Endothelial cell (in vitro differentiated cells): ENCODE data around the gene GPR42. TPM values are rescaled to one million over a fixed set of nuclear protein-coding genes. Genes with fewer than 3 reads are reported as not detected.

Experiments
- DNase-seq: peaks from one replicate; pipeline ENCODE4 v3.0.0; 2021; ENCODE audit warnings: low spot score
- H3K27ac Mint-ChIP-seq: one replicate; pipeline ENCODE4 v1.8.0; 2021; ENCODE audit warnings: mixed read lengths, inconsistent platforms; ENCODE audit not compliant: unreplicated experiment
- H3K27me3 Mint-ChIP-seq: one replicate; pipeline ENCODE4 v1.8.0; 2021; ENCODE audit warnings: mild to moderate bottlenecking, moderate library complexity, mixed read lengths, inconsistent platforms; ENCODE audit not compliant: unreplicated experiment
- H3K36me3 Mint-ChIP-seq: one replicate; pipeline ENCODE4 v1.8.0; 2021; ENCODE audit warnings: mild to moderate bottlenecking, low read depth, mixed read lengths, inconsistent platforms; ENCODE audit not compliant: unreplicated experiment
- H3K4me1 Mint-ChIP-seq: one replicate; pipeline ENCODE4 v1.8.0; 2021; ENCODE audit warnings: mild to moderate bottlenecking, mixed read lengths, inconsistent platforms; ENCODE audit not compliant: unreplicated experiment
- H3K4me3 Mint-ChIP-seq: one replicate; pipeline ENCODE4 v1.8.0; 2021; ENCODE audit warnings: mild to moderate bottlenecking, mixed read lengths, inconsistent platforms; ENCODE audit not compliant: unreplicated experiment
- H3K9me3 Mint-ChIP-seq: one replicate; pipeline ENCODE4 v1.8.0; 2021; ENCODE audit warnings: mixed read lengths, inconsistent platforms; ENCODE audit not compliant: unreplicated experiment
- total RNA-seq: library from RNA; stranded (reverse); fragmentation: NEBNext Ultra II Directional; extraction: Animal tissue kit (Norgen Biotek cat#: 25700); gene quantifications from one replicate; pipeline ENCODE4 v1.2.1, GENCODE V29; 2021; ENCODE audit not compliant: unreplicated experiment
- TF ChIP-seq, protein P1 (sequence below): fragments of 200-600 bp; sonication (generic); IDR thresholded peaks from one replicate; pipeline ENCODE4 v1.5.0; 2021; ENCODE audit warnings: antibody characterized with exemption; ENCODE audit not compliant: unreplicated experiment

GPR42 gene
- total RNA-seq, 1 donor from 2014 or later, result not detected

GRCh38 chr19:35336166-35336955 is 34.5 kb upstream of the GPR42 start:
- no peaks in the 10 kb centered on the region for H3K36me3 Mint-ChIP-seq

DNA sequence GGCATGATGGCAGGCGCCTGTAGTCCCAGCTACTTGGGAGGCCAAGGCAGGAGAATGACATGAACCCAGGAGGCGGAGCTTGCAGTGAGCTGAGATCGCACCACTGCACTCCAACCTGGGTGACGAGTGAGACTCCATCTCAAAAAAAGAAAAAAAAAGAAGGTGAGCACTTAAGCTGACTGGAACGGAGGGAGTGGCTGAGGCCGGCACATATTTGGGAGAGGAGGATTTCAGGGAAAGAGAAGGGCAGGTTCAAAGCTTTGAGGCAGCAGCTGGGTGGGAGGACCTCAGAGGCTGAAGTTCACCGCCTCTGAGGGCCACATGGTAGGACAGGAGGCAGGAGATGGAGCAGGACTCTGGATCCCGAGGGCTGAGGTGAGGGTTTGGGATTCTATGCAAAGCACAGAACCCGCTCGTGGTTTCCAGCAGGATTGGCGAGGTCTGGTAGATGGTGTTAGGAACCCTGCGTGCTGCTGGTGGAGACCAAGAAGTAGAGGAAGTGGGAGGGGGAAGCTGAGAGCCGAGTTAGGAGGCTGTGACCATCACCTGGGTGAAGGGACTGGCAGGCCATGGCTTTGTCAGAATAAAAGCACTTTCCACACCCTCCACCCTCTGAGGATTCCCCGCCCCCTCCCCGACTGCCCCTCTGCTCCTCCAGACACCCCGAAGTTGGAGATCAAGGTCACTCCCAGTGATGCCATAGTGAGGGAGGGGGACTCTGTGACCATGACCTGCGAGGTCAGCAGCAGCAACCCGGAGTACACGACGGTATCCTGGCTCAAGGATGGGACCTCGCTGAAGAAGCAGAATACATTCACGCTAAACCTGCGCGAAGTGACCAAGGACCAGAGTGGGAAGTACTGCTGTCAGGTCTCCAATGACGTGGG is 33.5 kb upstream of the GPR42 start:
- Mint-ChIP-seq H3K36me3 (no peaks in the 10 kb centered on the region), H3K9me3 (no peaks in the 10 kb centered on the region), H3K27ac (no peak overlapping the region), H3K4me1 (no peaks in the 10 kb centered on the region), H3K27me3 (no peaks in the 10 kb centered on the region), H3K4me3 (no peak overlapping the region)
- DNase-seq, result no peak
- TF ChIP-seq, protein P1, sequence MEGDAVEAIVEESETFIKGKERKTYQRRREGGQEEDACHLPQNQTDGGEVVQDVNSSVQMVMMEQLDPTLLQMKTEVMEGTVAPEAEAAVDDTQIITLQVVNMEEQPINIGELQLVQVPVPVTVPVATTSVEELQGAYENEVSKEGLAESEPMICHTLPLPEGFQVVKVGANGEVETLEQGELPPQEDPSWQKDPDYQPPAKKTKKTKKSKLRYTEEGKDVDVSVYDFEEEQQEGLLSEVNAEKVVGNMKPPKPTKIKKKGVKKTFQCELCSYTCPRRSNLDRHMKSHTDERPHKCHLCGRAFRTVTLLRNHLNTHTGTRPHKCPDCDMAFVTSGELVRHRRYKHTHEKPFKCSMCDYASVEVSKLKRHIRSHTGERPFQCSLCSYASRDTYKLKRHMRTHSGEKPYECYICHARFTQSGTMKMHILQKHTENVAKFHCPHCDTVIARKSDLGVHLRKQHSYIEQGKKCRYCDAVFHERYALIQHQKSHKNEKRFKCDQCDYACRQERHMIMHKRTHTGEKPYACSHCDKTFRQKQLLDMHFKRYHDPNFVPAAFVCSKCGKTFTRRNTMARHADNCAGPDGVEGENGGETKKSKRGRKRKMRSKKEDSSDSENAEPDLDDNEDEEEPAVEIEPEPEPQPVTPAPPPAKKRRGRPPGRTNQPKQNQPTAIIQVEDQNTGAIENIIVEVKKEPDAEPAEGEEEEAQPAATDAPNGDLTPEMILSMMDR, result no peak

More at GRCh38 chr19:35336166-35336955, 34.5 kb upstream of the GPR42 start:
- H3K27ac Mint-ChIP-seq, result no peak overlapping the region
- H3K27me3 Mint-ChIP-seq, result no peaks in the 10 kb centered on the region
- TF ChIP-seq, protein P1, result no peak
- no peaks in the 10 kb centered on the region for H3K4me1 Mint-ChIP-seq
- DNase-seq, result no peak
- no peaks in the 10 kb centered on the region for H3K9me3 Mint-ChIP-seq
- H3K4me3 Mint-ChIP-seq, result no peak overlapping the region

DNA sequence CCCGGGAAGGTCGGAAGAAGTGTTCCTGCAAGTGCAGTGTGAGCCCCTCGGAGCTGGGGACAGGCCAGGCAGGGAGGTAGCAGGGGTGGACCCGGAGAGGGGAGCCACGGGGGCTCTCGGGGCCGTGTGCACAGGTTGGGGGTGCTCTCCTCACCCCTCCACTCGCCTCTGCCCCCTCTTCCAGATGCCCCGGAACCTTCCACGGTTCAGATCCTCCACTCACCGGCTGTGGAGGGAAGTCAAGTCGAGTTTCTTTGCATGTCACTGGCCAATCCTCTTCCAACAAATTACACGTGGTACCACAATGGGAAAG is 32.9 kb upstream of the GPR42 start:
- Mint-ChIP-seq H3K36me3 (no peaks in the 10 kb centered on the region), H3K4me1 (no peaks in the 10 kb centered on the region), H3K4me3 (no peak overlapping the region), H3K9me3 (no peaks in the 10 kb centered on the region), H3K27me3 (no peaks in the 10 kb centered on the region), H3K27ac (no peak overlapping the region)
- TF ChIP-seq, protein P1, result no peak
- DNase-seq, result no peak

- Mint-ChIP-seq H3K9me3 (no peaks in the 10 kb centered on the region), H3K36me3 (no peaks in the 10 kb centered on the region), H3K4me1 (no peaks in the 10 kb centered on the region), H3K27ac (no peak overlapping the region), H3K27me3 (peaks cover 4% of the 10 kb centered on the region), H3K4me3 (no peak overlapping the region)
- TF ChIP-seq, protein P1, result no peak
- DNase-seq, result no peak
Measured at GRCh38 chr19:35340431-35340830, 30.4 kb upstream of the GPR42 start.

GRCh38 chr19:35341006-35341405 is 29.9 kb upstream of the GPR42 start:
- Mint-ChIP-seq H3K9me3 (no peaks in the 10 kb centered on the region), H3K27me3 (peaks cover 4% of the 10 kb centered on the region), H3K36me3 (no peaks in the 10 kb centered on the region), H3K27ac (no peak overlapping the region), H3K4me3 (no peak overlapping the region), H3K4me1 (no peaks in the 10 kb centered on the region)
- no peak for DNase-seq
- TF ChIP-seq, protein P1, result no peak
